Measurements from ENCODE around the gene MSH2. TPM values are rescaled to one million over a fixed set of nuclear protein-coding genes. Genes with fewer than 3 reads are reported as not detected.
A peak's percentile ranks its signal among the peaks of the same experiment; 100 is the strongest.

The MSH2 gene
- total and polyA plus RNA-seq, 2 experiments from 2014 or later: 20.8 to 27.7 TPM

DNA sequence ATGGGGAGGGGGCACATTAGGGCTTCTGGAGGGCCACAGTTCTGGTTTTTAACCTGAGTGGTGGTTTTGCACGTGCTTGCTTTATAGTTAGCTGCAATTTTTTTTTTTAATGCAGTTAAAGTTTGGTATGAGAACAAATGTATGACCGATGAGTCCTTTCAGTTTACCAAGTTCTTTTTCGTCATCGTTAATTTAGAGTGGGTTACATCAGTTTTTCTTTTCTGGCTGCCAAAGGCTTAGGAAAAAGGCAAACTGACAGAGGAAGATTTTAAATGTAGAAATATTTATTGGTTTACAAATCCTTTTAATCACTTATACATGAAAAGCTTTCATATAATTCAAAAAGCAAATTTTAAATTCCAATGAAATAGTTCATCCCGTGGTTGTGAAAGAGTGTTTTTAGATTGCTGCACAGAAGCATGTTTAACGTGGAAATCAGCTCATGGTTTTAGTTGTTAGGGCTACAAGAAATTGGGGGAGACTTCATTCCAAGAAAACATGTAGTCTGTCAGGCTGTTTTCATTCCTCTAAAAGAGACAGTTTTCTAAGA is 82.9 kb downstream of the MSH2 start:
- H3K27ac ChIP-seq: peak overlapping the region; percentile 9
- peak overlapping the region; percentile 28 for H3K4me2 ChIP-seq
- WGBS (ENCODE audit: low lambda C conversion rate, missing lambda C conversion rate): 87% methylated on average over 6 of the region's 6 CpGs
- H3K9me2 ChIP-seq (replicated peaks; ENCODE audit: insufficient read depth): no peaks in the 10 kb centered on the region
- no peak for DNase-seq (ENCODE audit: low spot score)
- H3K9me3 ChIP-seq (ENCODE audit: low read depth): no peaks in the 10 kb centered on the region
- H3K4me3 ChIP-seq: no peak overlapping the region
- H3K4me1 ChIP-seq (ENCODE audit: insufficient read depth): peaks cover 5% of the 10 kb centered on the region
- no peaks in the 10 kb centered on the region for H3K79me2 ChIP-seq
- no peaks in the 10 kb centered on the region for H3K36me3 ChIP-seq (replicated peaks; ENCODE audit: insufficient read depth, low read depth)
- no peak overlapping the region for H2AFZ ChIP-seq
- TF ChIP-seq EZH2phosphoT487 (IDR thresholded peaks at IDR 0.05; ENCODE audit: low read depth, severe bottlenecking, unreplicated experiment) (no peak), EZH2 (IDR thresholded peaks at IDR 0.05; ENCODE audit: borderline replicate concordance) (no peak)
- TF ChIP-seq, protein P1, sequence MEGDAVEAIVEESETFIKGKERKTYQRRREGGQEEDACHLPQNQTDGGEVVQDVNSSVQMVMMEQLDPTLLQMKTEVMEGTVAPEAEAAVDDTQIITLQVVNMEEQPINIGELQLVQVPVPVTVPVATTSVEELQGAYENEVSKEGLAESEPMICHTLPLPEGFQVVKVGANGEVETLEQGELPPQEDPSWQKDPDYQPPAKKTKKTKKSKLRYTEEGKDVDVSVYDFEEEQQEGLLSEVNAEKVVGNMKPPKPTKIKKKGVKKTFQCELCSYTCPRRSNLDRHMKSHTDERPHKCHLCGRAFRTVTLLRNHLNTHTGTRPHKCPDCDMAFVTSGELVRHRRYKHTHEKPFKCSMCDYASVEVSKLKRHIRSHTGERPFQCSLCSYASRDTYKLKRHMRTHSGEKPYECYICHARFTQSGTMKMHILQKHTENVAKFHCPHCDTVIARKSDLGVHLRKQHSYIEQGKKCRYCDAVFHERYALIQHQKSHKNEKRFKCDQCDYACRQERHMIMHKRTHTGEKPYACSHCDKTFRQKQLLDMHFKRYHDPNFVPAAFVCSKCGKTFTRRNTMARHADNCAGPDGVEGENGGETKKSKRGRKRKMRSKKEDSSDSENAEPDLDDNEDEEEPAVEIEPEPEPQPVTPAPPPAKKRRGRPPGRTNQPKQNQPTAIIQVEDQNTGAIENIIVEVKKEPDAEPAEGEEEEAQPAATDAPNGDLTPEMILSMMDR (IDR thresholded peaks at IDR 0.05; ENCODE audit: poor library complexity): no peak
- no peaks in the 10 kb centered on the region for H4K20me1 ChIP-seq (ENCODE audit: insufficient read depth, poor library complexity, severe bottlenecking)
- no peaks in the 10 kb centered on the region for H3K27me3 ChIP-seq

- Histone ChIP-seq H3K27me3 (no peaks in the 10 kb centered on the region), H3K4me2 (no peak overlapping the region), H3K27ac (no peak overlapping the region), H4K20me1 (ENCODE audit: insufficient read depth, poor library complexity, severe bottlenecking) (no peaks in the 10 kb centered on the region), H3K9me3 (ENCODE audit: low read depth) (no peaks in the 10 kb centered on the region), H2AFZ (no peak overlapping the region), H3K4me3 (no peak overlapping the region), H3K4me1 (ENCODE audit: insufficient read depth) (peaks cover 5% of the 10 kb centered on the region), H3K79me2 (no peaks in the 10 kb centered on the region), H3K9me2 (replicated peaks; ENCODE audit: insufficient read depth) (no peaks in the 10 kb centered on the region), H3K36me3 (replicated peaks; ENCODE audit: insufficient read depth, low read depth) (no peaks in the 10 kb centered on the region)
- 54% methylated on average over 2 of the region's 2 CpGs for WGBS (ENCODE audit: low lambda C conversion rate, missing lambda C conversion rate)
- TF ChIP-seq EZH2phosphoT487 (IDR thresholded peaks at IDR 0.05; ENCODE audit: low read depth, severe bottlenecking, unreplicated experiment): no peak
- TF ChIP-seq EZH2 (IDR thresholded peaks at IDR 0.05; ENCODE audit: borderline replicate concordance): no peak
- TF ChIP-seq, protein P1 (IDR thresholded peaks at IDR 0.05; ENCODE audit: poor library complexity): no peak
- DNase-seq (ENCODE audit: low spot score): no peak
These were observed 84.0 kb downstream of the MSH2 start for GRCh38 chr2:47486841-47487497.

GRCh38 chr2:47487498-47487875 is 84.5 kb downstream of the MSH2 start:
- Histone ChIP-seq H3K4me2 (no peak overlapping the region), H3K36me3 (replicated peaks; ENCODE audit: insufficient read depth, low read depth) (no peaks in the 10 kb centered on the region), H2AFZ (no peak overlapping the region), H3K27me3 (no peaks in the 10 kb centered on the region), H3K4me3 (no peak overlapping the region), H3K4me1 (ENCODE audit: insufficient read depth) (peaks cover 5% of the 10 kb centered on the region), H3K9me2 (replicated peaks; ENCODE audit: insufficient read depth) (no peaks in the 10 kb centered on the region), H4K20me1 (ENCODE audit: insufficient read depth, poor library complexity, severe bottlenecking) (no peaks in the 10 kb centered on the region), H3K79me2 (no peaks in the 10 kb centered on the region), H3K9me3 (ENCODE audit: low read depth) (no peaks in the 10 kb centered on the region), H3K27ac (no peak overlapping the region)
- TF ChIP-seq EZH2 (IDR thresholded peaks at IDR 0.05; ENCODE audit: borderline replicate concordance) (no peak), EZH2phosphoT487 (IDR thresholded peaks at IDR 0.05; ENCODE audit: low read depth, severe bottlenecking, unreplicated experiment) (no peak)
- TF ChIP-seq, protein P1 (IDR thresholded peaks at IDR 0.05; ENCODE audit: poor library complexity): no peak
- WGBS (ENCODE audit: low lambda C conversion rate, missing lambda C conversion rate): 64% methylated on average over 1 of the region's 1 CpG
- DNase-seq (ENCODE audit: low spot score): no peak
